ENCODE data around the gene RAD1. TPM values are rescaled to one million over a fixed set of nuclear protein-coding genes. Genes with fewer than 3 reads are reported as not detected.

RAD1 gene
- total RNA-seq, 1 experiment from 2014 or later = 33.4 TPM

GRCh38 chr5:34858790-34859189 lies 56.5 kb downstream of the RAD1 start:
- TF ChIP-seq ZNF423 (CRISPR knock-in tag; IDR thresholded peaks at IDR 0.05) (no peak), ZSCAN18 (CRISPR knock-in tag; IDR thresholded peaks at IDR 0.05) (no peak), CTCF (IDR thresholded peaks at IDR 0.05) (no peak), NR3C1 (CRISPR knock-in tag; conservative IDR thresholded peaks at IDR 0.05; ENCODE audit: low read depth) (no peak), E2F4 (CRISPR knock-in tag; IDR thresholded peaks at IDR 0.05; ENCODE audit: borderline replicate concordance, low read depth) (no peak), ERG (CRISPR knock-in tag; IDR thresholded peaks at IDR 0.05) (no peak), NFE2L1 (CRISPR knock-in tag; IDR thresholded peaks at IDR 0.05) (no peak), RELA (CRISPR knock-in tag; IDR thresholded peaks at IDR 0.05; ENCODE audit: borderline replicate concordance) (no peak), ZNF416 (CRISPR knock-in tag; IDR thresholded peaks at IDR 0.05) (no peak), ARID4B (CRISPR knock-in tag; IDR thresholded peaks at IDR 0.05; ENCODE audit: borderline replicate concordance) (no peak), ZNF512 (CRISPR knock-in tag; IDR thresholded peaks at IDR 0.05; ENCODE audit: borderline replicate concordance) (no peak), ATF3 (CRISPR knock-in tag; conservative IDR thresholded peaks at IDR 0.05) (no peak), NR2C2 (CRISPR knock-in tag; IDR thresholded peaks at IDR 0.05) (no peak), SMAD3 (CRISPR knock-in tag; IDR thresholded peaks at IDR 0.05; ENCODE audit: borderline replicate concordance) (no peak), PRRX2 (CRISPR knock-in tag; IDR thresholded peaks at IDR 0.05) (no peak), ZNF138 (CRISPR knock-in tag; conservative IDR thresholded peaks at IDR 0.05) (no peak), CREM (CRISPR knock-in tag; IDR thresholded peaks at IDR 0.05) (no peak), ZNF671 (CRISPR knock-in tag; IDR thresholded peaks at IDR 0.05) (no peak), ZNF425 (CRISPR knock-in tag; conservative IDR thresholded peaks at IDR 0.05) (no peak)
- H3K27me3 Mint-ChIP-seq (ENCODE audit: low read depth) = no peaks in the 10 kb centered on the region; the same call in 1 of the 2 replicates
- ChIA-PET CTCF (no interaction called here), POLR2A (no interaction called here)
- peaks cover 35% of the 10 kb centered on the region for H3K4me1 Mint-ChIP-seq
- H3K36me3 Mint-ChIP-seq = no peaks in the 10 kb centered on the region
- no peaks in the 10 kb centered on the region for H3K9me3 Mint-ChIP-seq
- ATAC-seq = no peak
- no peak for DNase-seq (ENCODE audit: low spot score)
- H3K4me3 Mint-ChIP-seq = no peak overlapping the region
- no peak overlapping the region for H3K27ac Mint-ChIP-seq
